ENCODE measurements around the gene MVD. TPM values are rescaled to one million over a fixed set of nuclear protein-coding genes. Genes with fewer than 3 reads are reported as not detected.

Gene MVD
- total and polyA plus RNA-seq, 2 of the 13 experiments (the other 11 are each of a cell fraction or from before 2014, with no cell fraction given): 28.1 to 187 TPM

GRCh38 chr16:88649195-88649923 lies 13.5 kb downstream of the MVD start (continued):
- TF ChIP-seq GABPB1 (CRISPR knock-in tag; IDR thresholded peaks at IDR 0.05) (0 out of 2 replicates have a peak, but pooled peaks have one; percentile 23), ELF1 (CRISPR knock-in tag; IDR thresholded peaks at IDR 0.05) (0 out of 2 replicates have a peak, but pooled peaks have one; percentile 5), ZNF614 (CRISPR knock-in tag; IDR thresholded peaks at IDR 0.05; ENCODE audit: borderline replicate concordance) (peak; percentile 33; the same call in 1 of the 2 replicates), TBX2 (CRISPR knock-in tag; IDR thresholded peaks at IDR 0.05; ENCODE audit: borderline replicate concordance) (peak; percentile 66; the same call in 1 of the 2 replicates), MAF1 (CRISPR knock-in tag; IDR thresholded peaks at IDR 0.05; ENCODE audit: borderline replicate concordance) (no peak), NR0B2 (CRISPR knock-in tag; IDR thresholded peaks at IDR 0.05) (no peak; the same call in 1 of the 2 replicates), ZNF552 (CRISPR knock-in tag; IDR thresholded peaks at IDR 0.05; ENCODE audit: borderline replicate concordance) (no peak; the same call in 1 of the 2 replicates), HDAC2 (CRISPR knock-in tag; IDR thresholded peaks at IDR 0.05) (no peak; the same call in 1 of the 2 replicates), FOXA3 (CRISPR knock-in tag; IDR thresholded peaks at IDR 0.05) (peak; percentile 50; the same call in 1 of the 2 replicates), RXRB (CRISPR knock-in tag; IDR thresholded peaks at IDR 0.05; ENCODE audit: borderline replicate concordance) (no peak), ZNF792 (CRISPR knock-in tag; IDR thresholded peaks at IDR 0.05) (no peak), CBX1 (IDR thresholded peaks at IDR 0.05; ENCODE audit: low read depth) (no peak), BCL3 (CRISPR knock-in tag; IDR thresholded peaks at IDR 0.05) (0 out of 2 replicates have a peak, but pooled peaks have one; percentile 10), TRIM24 (CRISPR knock-in tag; IDR thresholded peaks at IDR 0.05) (no peak), ELF3 (CRISPR knock-in tag; IDR thresholded peaks at IDR 0.05) (no peak), CHD4 (IDR thresholded peaks at IDR 0.05; ENCODE audit: borderline replicate concordance, low read length) (no peak), POLR2AphosphoS2 (IDR thresholded peaks at IDR 0.05; ENCODE audit: low read depth, low read length) (no peak), JDP2 (CRISPR knock-in tag; IDR thresholded peaks at IDR 0.05; ENCODE audit: borderline replicate concordance) (no peak), ZNF354B (CRISPR knock-in tag; IDR thresholded peaks at IDR 0.05) (no peak), CHCHD3 (CRISPR knock-in tag; IDR thresholded peaks at IDR 0.05) (no peak), BCL6 (CRISPR knock-in tag; IDR thresholded peaks at IDR 0.05) (0 out of 2 replicates have a peak, but pooled peaks have one; percentile 37), DNMT1 (CRISPR knock-in tag; IDR thresholded peaks at IDR 0.05) (no peak), ZFP37 (CRISPR knock-in tag; IDR thresholded peaks at IDR 0.05; ENCODE audit: borderline replicate concordance) (no peak), YEATS4 (CRISPR knock-in tag; IDR thresholded peaks at IDR 0.05; ENCODE audit: borderline replicate concordance) (no peak), ZNF891 (CRISPR knock-in tag; IDR thresholded peaks at IDR 0.05) (0 out of 2 replicates have a peak, but pooled peaks have one; percentile 48), TOPORS (CRISPR knock-in tag; IDR thresholded peaks at IDR 0.05) (no peak), REPIN1 (CRISPR knock-in tag; IDR thresholded peaks at IDR 0.05; ENCODE audit: borderline replicate concordance, low read depth) (0 out of 2 replicates have a peak, but pooled peaks have one; percentile 40), TRAFD1 (CRISPR knock-in tag; IDR thresholded peaks at IDR 0.05; ENCODE audit: borderline replicate concordance) (no peak), ZNF143 (CRISPR knock-in tag; IDR thresholded peaks at IDR 0.05) (no peak), RCOR2 (CRISPR knock-in tag; IDR thresholded peaks at IDR 0.05) (no peak)

Measured in HepG2 (cell line).